CD4-positive, CD25-positive, alpha-beta regulatory T cell (primary cell): ENCODE data around the gene ZSCAN22. TPM values are rescaled to one million over a fixed set of nuclear protein-coding genes. Genes with fewer than 3 reads are reported as not detected.
"Not testable (repeated sequence)": the region's sequence is repeated elsewhere in the genome, so short reads cannot be mapped to it uniquely, and the experiment has no call there.

Source experiments
- ATAC-seq, 2 donors: fragments of 150-1000 bp; cut with Tn5 transposase; one replicate each; pipeline ENCODE4 v1.10.0; 2021; ENCODE audit warnings: low read depth in 2 of 2, moderate number of reproducible peaks in 2 of 2, moderate library complexity in 1 of 2
- DNase-seq, 3 donors: peaks; one replicate each; pipeline versions ENCODE4 v3.0.0 to v3.0.0-alpha.2; 2012 to 2022; ENCODE audit warnings: mixed read lengths in 1 of 3
- H3K27ac ChIP-seq: one replicate; pipeline ENCODE4 v1.7.0; 2013; ENCODE audit warnings: mild to moderate bottlenecking, low read length; ENCODE audit not compliant: insufficient read depth, poor library complexity, severe bottlenecking
- H3K27me3 ChIP-seq: one replicate; pipeline ENCODE4 v1.7.0; 2013; ENCODE audit warnings: low read length; ENCODE audit not compliant: control insufficient read depth, insufficient read depth
- H3K36me3 ChIP-seq: one replicate; pipeline ENCODE4 v1.7.0; 2013; ENCODE audit warnings: mild to moderate bottlenecking, low read length, moderate library complexity; ENCODE audit not compliant: control insufficient read depth, insufficient read depth
- H3K4me1 ChIP-seq: 2 replicates; pipeline ENCODE4 v1.7.0; 2013; ENCODE audit warnings: mild to moderate bottlenecking, low read length; ENCODE audit not compliant: insufficient read depth, control insufficient read depth, poor library complexity, severe bottlenecking
- H3K4me3 ChIP-seq: one replicate; pipeline ENCODE4 v1.7.0; 2013; ENCODE audit warnings: low read depth, mild to moderate bottlenecking, low read length, moderate library complexity
- H3K9me3 ChIP-seq, 2 experiments: 1 replicate in 1 of 2; 2 replicates in 1 of 2; pipeline ENCODE4 v1.7.0; 2013; ENCODE audit warnings: low read length in 2 of 2, mild to moderate bottlenecking in 1 of 2, moderate library complexity in 1 of 2; ENCODE audit not compliant: control insufficient read depth in 2 of 2
- H3K27ac Mint-ChIP-seq, 3 donors: one replicate each; pipeline ENCODE4 v1.8.0; 2020 to 2022; ENCODE audit warnings: mild to moderate bottlenecking in 3 of 3, mixed read lengths in 3 of 3, moderate library complexity in 2 of 3
- H3K27me3 Mint-ChIP-seq: one replicate; pipeline ENCODE4 v1.8.0; 2022; ENCODE audit warnings: mild to moderate bottlenecking, mixed read lengths
- H3K36me3 Mint-ChIP-seq: one replicate; pipeline ENCODE4 v1.8.0; 2020; ENCODE audit warnings: mixed read lengths
- H3K4me1 Mint-ChIP-seq, 4 donors: one replicate each; pipeline ENCODE4 v1.8.0; 2020 to 2022; ENCODE audit warnings: mixed read lengths in 4 of 4, mild to moderate bottlenecking in 1 of 4
- H3K4me3 Mint-ChIP-seq, 4 donors: one replicate each; pipeline ENCODE4 v1.8.0; 2020 to 2022; ENCODE audit warnings: mild to moderate bottlenecking in 4 of 4, mixed read lengths in 4 of 4, moderate library complexity in 3 of 4
- H3K9me3 Mint-ChIP-seq, 7 donors: one replicate each; pipeline ENCODE4 v1.8.0; 2020 to 2022; ENCODE audit warnings: mixed read lengths in 7 of 7, mild to moderate bottlenecking in 3 of 7, moderate library complexity in 2 of 7
- polyA plus RNA-seq, 4 donors: library from polyadenylated mRNA; unstranded; fragments of 300-500 nt; fragmentation: Illumina TruSeq; gene quantifications; one replicate each; pipeline ENCODE4 v1.2.3, GENCODE V29; 2021
- total RNA-seq: library from RNA; stranded (reverse); gene quantifications from one replicate; pipeline ENCODE4 v1.2.3, GENCODE V29; 2022

Gene ZSCAN22
- total and polyA plus RNA-seq, 5 donors from 2014 or later, result 0.31 to 2.6 (median 2.1) TPM

DNA sequence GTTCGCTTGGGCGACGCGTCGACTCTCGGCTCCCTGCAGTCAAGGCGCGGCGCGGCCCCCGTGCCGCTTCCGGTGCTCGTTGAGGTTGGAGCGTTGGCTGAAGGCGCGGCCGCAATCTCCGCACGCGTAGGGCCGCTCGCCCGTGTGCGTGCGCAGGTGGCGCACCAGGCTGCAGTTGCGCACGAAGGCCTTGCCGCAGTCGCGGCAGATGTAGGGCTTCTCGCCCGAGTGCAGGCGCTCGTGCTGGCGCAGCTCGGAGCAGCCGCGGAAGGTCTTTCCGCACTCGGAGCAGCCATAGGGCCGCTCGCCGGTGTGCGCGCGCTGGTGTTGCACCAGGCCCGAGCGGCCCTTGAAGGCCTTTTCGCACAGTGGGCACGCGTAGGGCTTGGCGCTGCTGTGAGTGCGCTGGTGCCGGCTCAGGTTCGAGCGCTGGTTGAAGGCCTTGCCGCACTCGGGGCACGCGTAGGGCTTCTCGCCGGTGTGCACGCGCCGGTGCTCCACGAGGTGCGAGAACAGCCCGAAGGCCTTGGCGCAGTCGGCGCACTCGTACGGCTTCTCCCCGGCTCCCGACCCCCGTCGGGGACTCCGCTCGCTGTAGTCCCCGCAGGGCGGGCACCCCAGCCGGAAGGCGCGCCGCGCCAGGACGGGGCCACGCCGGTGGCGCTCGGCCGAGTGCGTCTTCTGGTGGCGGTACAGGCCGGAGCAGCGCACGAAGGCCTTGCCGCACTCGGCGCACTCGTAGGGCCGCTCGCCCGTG, 41.1 kb downstream of the ZSCAN22 start:
- ATAC-seq (no peak), DNase-seq (no peak)
- no peak overlapping the region for H3K27ac ChIP-seq
- H3K9me3 ChIP-seq, result no peaks in the 10 kb centered on the region
- H3K4me3 ChIP-seq, result no peak overlapping the region
- H3K4me3 Mint-ChIP-seq, result no peak overlapping the region
- no peak overlapping the region for H3K27ac Mint-ChIP-seq
- no peaks in the 10 kb centered on the region for H3K4me1 ChIP-seq
- H3K9me3 Mint-ChIP-seq, result no peaks in the 10 kb centered on the region
- H3K4me1 Mint-ChIP-seq, result peaks cover 0 to 2% (median under 1%) of the 10 kb centered on the region in 4 donors
- H3K36me3 Mint-ChIP-seq, result no peaks in the 10 kb centered on the region
- no peaks in the 10 kb centered on the region for H3K27me3 ChIP-seq
- no peaks in the 10 kb centered on the region for H3K36me3 ChIP-seq
- H3K27me3 Mint-ChIP-seq, result no peaks in the 10 kb centered on the region

DNA sequence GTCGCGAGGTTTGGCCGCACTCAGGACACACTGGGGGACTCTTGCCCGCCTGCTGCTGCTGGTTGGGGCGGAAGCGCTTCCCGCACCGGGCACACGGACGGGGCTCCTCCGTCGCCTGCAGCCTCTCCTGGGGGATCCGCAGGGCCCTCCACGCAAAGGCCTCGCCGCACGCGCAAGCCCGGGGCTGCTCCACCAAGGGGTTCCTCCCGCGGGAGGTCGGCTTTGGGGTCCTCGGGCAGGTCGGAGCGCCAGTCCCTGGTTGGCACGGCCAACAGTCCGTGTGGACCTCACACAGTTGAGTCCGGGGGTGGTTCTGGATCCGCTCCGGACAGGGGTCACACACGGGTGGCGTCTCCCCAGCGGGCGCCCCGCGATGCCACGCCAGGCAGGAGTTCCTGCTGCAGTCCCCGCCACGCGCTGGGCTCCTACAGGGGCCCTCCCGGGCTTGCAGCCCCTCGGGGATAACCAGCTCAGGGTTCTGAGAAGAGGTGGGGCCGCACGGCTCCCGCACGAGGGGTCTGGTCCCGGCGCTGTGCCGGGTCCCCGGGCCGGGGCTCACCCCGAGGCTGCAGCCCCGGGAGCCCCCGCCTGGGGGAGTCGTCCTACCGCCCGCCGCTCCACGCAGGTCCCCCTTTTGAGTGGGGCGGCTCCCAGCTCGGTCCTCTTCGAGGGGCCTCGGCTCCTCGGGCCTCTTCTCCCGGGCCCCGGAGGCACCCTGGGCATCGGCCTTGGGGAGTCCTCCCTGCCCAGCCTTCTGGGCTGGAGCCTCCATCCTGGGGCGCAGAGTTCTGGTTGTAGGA, 42.0 kb downstream of the ZSCAN22 start:
- H3K27ac Mint-ChIP-seq, result no peak overlapping the region
- H3K27ac ChIP-seq, result no peak overlapping the region
- H3K36me3 ChIP-seq, result no peaks in the 10 kb centered on the region
- no peak overlapping the region for H3K4me3 Mint-ChIP-seq
- no peaks in the 10 kb centered on the region for H3K4me1 Mint-ChIP-seq
- no peak overlapping the region for H3K4me3 ChIP-seq
- no peaks in the 10 kb centered on the region for H3K36me3 Mint-ChIP-seq
- DNase-seq (no peak), ATAC-seq (no peak)
- no peaks in the 10 kb centered on the region for H3K27me3 Mint-ChIP-seq
- no peaks in the 10 kb centered on the region for H3K9me3 Mint-ChIP-seq
- H3K4me1 ChIP-seq, result no peaks in the 10 kb centered on the region
- no peaks in the 10 kb centered on the region for H3K27me3 ChIP-seq
- H3K9me3 ChIP-seq, result no peaks in the 10 kb centered on the region

DNA sequence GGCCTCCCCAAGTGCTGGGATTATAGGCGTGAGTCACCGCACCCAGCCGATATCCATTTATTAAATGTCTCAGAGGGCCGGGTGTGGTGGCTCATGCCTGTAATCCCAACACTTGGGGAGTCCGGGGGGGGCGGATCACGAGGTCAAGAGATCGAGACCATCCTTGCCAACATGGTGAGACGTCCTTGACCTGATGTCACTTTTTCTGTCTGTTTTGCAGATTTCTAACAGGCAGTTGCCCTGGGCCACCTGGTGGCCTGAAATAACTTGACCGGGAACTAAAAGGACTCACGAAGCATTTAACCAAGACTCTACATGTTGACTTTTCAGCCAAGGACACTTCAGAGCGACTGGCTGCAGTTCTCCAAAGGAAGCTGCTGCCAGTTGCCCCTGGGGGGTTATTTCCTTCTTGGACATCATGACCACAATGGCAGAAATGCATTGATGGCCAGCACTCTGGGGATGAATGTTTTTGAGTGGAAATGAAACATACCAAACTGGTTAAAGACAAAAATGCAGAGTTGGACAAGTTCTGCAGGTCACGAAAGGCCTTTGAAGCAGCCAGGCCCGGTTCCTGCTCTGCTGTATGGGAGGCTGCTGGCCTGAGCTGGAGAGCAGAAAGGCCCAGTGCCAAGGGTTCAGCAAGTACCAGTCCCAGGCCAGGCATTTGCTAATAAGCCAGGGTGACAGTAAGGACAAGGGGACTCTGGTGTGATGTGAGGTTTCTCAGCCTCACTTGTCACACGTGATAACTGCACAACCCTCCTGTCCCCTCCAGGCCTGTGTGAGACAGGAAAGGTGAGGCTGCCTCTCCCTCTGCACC, 45.7 kb downstream of the ZSCAN22 start:
- Histone ChIP-seq H3K4me1 (no peaks in the 10 kb centered on the region), H3K27ac (no peak overlapping the region), H3K9me3 (no peaks in the 10 kb centered on the region), H3K4me3 (no peak overlapping the region), H3K36me3 (no peaks in the 10 kb centered on the region), H3K27me3 (no peaks in the 10 kb centered on the region)
- Mint-ChIP-seq H3K27ac (no peak overlapping the region), H3K4me3 (no peak overlapping the region), H3K9me3 (no peaks in the 10 kb centered on the region), H3K4me1 (peaks cover 0 to 2% (median 0%) of the 10 kb centered on the region in 4 donors), H3K27me3 (no peaks in the 10 kb centered on the region), H3K36me3 (no peaks in the 10 kb centered on the region)
- DNase-seq, result no peak
- no peak for ATAC-seq

DNA sequence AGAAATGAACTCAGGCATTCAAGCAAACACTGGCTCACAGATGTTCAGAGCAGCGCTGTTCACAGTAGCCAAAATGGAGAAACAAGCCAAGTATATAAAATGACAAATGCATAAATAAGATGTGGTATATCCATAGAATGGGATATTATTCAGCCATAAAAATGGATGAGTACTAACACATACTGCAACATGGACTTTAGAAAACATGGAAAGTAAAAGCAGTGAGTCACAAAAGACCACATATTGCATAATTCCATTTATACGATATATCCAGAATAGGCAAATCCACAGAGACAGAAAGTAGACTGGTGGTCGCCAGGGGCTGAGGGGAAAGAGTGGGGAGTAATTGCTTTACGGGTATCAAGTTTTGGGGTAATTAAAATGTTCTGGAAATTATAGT, 47.4 kb downstream of the ZSCAN22 start:
- no peaks in the 10 kb centered on the region for H3K4me1 ChIP-seq
- no peak for DNase-seq
- Mint-ChIP-seq H3K27ac (no peak overlapping the region), H3K4me3 (no peak overlapping the region), H3K36me3 (no peaks in the 10 kb centered on the region), H3K4me1 (peaks cover 0 to 3% (median 1%) of the 10 kb centered on the region in 4 donors), H3K9me3 (no peaks in the 10 kb centered on the region), H3K27me3 (no peaks in the 10 kb centered on the region)
- H3K36me3 ChIP-seq, result no peaks in the 10 kb centered on the region
- no peak for ATAC-seq
- H3K27me3 ChIP-seq, result no peaks in the 10 kb centered on the region
- no peaks in the 10 kb centered on the region for H3K9me3 ChIP-seq
- no peak overlapping the region for H3K27ac ChIP-seq
- no peak overlapping the region for H3K4me3 ChIP-seq

DNA sequence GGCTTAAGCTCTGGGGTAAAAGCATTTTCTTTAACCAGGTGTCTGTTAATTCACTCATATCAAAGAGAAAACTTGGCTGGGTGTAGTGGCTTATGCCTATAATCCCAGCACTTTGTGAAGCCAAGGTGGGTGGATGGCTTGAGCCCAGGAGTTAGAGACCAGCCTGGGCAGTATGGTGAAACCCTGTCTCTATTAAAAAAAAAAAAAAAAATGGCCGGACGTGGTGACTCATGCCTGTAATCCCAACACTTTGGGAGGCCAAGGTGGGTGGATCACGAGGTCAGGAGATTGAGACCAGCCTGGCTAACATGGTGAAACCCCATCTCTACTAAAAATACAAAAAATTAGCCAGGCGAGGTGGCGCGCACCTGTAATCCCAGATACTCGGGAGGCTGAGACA, 49.9 kb downstream of the ZSCAN22 start:
- H3K9me3 Mint-ChIP-seq, H3K36me3 Mint-ChIP-seq, H3K9me3 ChIP-seq, H3K4me3 Mint-ChIP-seq, H3K4me3 ChIP-seq, DNase-seq, H3K27ac ChIP-seq, H3K27me3 Mint-ChIP-seq, ATAC-seq, H3K27ac Mint-ChIP-seq, H3K36me3 ChIP-seq, H3K27me3 ChIP-seq: not testable (repeated sequence)
- peaks cover 15% of the 10 kb centered on the region for H3K4me1 ChIP-seq
- H3K4me1 Mint-ChIP-seq, result peaks cover 4 to 19% (median 12%) of the 10 kb centered on the region in 4 donors

DNA sequence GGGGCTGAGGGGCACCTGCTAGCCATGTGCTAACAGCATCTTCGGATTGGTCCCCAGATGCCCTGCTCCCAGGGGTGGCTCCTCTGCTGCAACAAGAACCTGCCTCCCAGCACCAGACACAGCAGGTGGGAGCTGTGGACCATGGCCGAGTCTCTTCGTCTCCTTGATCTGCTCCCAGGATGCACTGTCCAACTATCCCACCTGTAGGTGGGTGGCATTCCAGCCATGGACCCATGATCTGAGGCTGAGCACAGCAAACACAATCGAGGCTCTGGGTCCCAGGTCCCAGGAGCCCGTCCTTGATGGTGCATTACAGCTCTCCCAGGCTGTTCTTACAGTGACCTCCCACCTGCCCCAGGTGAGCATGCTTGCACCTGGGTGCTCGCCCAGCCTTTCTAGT, 52.5 kb downstream of the ZSCAN22 start:
- H3K9me3 Mint-ChIP-seq, result no peaks in the 10 kb centered on the region
- peaks cover 22% of the 10 kb centered on the region for H3K4me1 ChIP-seq
- H3K36me3 ChIP-seq, result no peaks in the 10 kb centered on the region
- no peak for DNase-seq
- no peaks in the 10 kb centered on the region for H3K27me3 Mint-ChIP-seq
- no peaks in the 10 kb centered on the region for H3K9me3 ChIP-seq
- peak overlapping the region; percentile 77 to 99 (median 96) for H3K4me3 Mint-ChIP-seq
- H3K27me3 ChIP-seq, result no peaks in the 10 kb centered on the region
- no peak for ATAC-seq
- H3K27ac ChIP-seq, result no peak overlapping the region
- no peak overlapping the region for H3K4me3 ChIP-seq
- H3K4me1 Mint-ChIP-seq, result peaks cover 4 to 31% (median 13%) of the 10 kb centered on the region in 4 donors
- peak overlapping the region in 2 of 3 donors; percentile 67 to 97 for H3K27ac Mint-ChIP-seq
- H3K36me3 Mint-ChIP-seq, result no peaks in the 10 kb centered on the region

DNA sequence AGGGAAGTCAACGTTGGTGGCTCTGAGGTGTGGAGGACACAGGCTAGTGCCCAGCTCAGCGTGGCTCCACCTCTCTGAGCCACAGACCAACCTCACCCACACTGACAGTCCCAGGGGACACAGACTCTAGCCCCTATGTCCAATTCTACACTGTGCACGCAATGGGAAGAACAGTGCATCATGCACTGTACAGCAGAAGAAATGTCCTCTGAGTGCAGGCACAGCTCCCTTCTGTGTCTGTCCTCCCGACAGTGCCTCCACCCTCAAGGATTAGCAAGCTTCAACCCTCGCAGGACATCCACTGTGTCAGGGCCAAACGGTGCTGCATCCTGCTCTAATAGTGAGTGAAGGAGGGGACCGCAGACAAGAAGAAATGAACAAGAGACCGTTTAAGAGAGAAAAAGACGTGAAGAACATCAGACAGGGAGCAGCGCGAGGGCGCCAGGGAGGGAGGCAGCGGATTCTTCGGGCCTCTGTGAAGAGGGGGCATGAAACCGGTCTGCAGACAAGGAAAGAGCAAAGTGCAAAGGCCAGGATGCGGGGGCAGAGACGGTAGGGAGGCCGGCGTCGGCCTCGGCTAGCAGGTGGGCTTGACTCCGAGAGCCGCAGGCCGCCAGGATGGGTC, 53.4 kb downstream of the ZSCAN22 start:
- H3K27ac ChIP-seq, result peak overlapping the region; percentile 96
- no peak for DNase-seq
- peaks cover 22% of the 10 kb centered on the region for H3K4me1 ChIP-seq
- Mint-ChIP-seq H3K4me1 (peaks cover 4 to 32% (median 13%) of the 10 kb centered on the region in 4 donors), H3K9me3 (no peaks in the 10 kb centered on the region), H3K27me3 (no peaks in the 10 kb centered on the region), H3K27ac (peak overlapping the region; percentile 97 to 99 (median 97)), H3K4me3 (peak overlapping the region; percentile 93 to 99 (median 96)), H3K36me3 (no peaks in the 10 kb centered on the region)
- H3K36me3 ChIP-seq, result no peaks in the 10 kb centered on the region
- H3K9me3 ChIP-seq, result no peaks in the 10 kb centered on the region
- peak overlapping the region; percentile 70 for H3K4me3 ChIP-seq
- H3K27me3 ChIP-seq, result no peaks in the 10 kb centered on the region
- ATAC-seq, result no peak
